GM12892 (cell line): ENCODE data around the gene PHAF1.

Experiments
- DNase-seq: peaks from one replicate; pipeline ENCODE4 v3.0.0; 2011; ENCODE audit not compliant: insufficient read length
- FAIRE-seq: peaks from 2 replicates; lab custom pipeline; 2011; peaks lifted over from hg19 to GRCh38; lab: Jason Lieb, UNC
- POLR2A ChIP-seq: IDR thresholded peaks from 2 replicates; pipeline ENCODE4 v1.6.1; 2011; ENCODE audit warnings: low read depth, low read length, control low read depth
- POLR2AphosphoS5 ChIP-seq: IDR thresholded peaks from 2 replicates; pipeline ENCODE4 v1.6.1; 2011; ENCODE audit warnings: low read depth, low read length, control low read depth
- TAF1 ChIP-seq: IDR thresholded peaks from 2 replicates; pipeline ENCODE4 v1.6.1; 2011; ENCODE audit warnings: low read depth, mild to moderate bottlenecking, control low read depth, low read length, borderline replicate concordance

The PHAF1 gene

DNA sequence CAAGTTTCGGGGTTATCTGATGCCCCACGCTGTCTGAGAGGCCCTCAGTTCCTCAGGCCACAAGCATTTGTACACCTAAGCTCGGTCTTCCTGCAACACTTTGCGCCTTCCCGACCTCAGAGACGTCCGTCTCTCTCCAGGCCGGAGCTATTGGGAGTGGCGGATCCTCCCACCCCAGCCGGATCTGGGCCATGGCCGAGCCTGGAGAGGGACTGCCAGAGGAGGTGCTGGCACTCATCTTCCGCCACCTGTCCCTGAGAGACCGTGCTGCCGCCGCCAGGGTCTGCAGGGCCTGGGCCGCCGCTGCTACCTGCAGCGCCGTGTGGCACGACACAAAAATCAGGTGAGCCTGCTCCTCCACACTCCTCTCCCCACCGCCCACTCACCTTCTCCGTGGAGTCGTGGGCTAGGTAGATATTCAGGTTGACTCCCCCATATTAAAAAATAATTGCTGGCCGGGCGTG, 51.9 kb downstream of the PHAF1 start:
- FAIRE-seq = no peak

DNA sequence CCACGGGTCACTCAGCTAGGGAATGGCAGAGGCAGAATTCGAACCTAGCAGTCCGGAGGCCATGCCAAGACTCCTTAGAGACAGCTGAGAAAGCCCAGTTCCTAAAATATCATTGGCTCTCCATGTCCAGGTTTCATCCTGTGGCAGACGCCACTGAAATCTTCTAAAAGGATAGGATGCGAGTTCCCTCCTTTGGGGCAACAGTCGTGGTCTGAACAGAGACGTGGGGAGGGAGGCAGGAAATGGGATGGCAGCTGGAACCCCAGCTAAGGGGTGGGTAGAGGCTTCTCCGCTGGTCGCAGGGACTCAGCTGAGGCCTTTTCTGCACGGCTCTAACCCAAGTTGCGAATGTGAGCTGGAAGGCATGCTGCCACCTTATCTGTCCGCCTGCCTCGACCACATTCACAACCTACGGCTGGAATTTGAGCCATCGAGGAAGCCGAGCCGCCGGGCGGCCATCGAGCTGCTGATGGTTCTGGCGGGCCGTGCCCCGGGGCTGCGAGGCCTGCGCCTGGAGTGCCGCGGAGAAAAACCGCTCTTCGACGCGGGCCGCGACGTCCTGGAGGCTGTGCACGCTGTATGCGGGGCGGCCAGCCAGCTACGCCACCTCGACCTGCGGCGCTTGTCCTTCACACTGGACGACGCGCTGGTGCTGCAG, 52.9 kb downstream of the PHAF1 start:
- no peak for TF ChIP-seq POLR2A
- TF ChIP-seq TAF1 = no peak
- TF ChIP-seq POLR2AphosphoS5 = no peak
- FAIRE-seq = no peak
- DNase-seq = no peak

More for the DNA sequence above, 51.9 kb downstream of the PHAF1 start:
- TF ChIP-seq POLR2A (no peak), TAF1 (no peak), POLR2AphosphoS5 (no peak)
- DNase-seq = no peak

DNA sequence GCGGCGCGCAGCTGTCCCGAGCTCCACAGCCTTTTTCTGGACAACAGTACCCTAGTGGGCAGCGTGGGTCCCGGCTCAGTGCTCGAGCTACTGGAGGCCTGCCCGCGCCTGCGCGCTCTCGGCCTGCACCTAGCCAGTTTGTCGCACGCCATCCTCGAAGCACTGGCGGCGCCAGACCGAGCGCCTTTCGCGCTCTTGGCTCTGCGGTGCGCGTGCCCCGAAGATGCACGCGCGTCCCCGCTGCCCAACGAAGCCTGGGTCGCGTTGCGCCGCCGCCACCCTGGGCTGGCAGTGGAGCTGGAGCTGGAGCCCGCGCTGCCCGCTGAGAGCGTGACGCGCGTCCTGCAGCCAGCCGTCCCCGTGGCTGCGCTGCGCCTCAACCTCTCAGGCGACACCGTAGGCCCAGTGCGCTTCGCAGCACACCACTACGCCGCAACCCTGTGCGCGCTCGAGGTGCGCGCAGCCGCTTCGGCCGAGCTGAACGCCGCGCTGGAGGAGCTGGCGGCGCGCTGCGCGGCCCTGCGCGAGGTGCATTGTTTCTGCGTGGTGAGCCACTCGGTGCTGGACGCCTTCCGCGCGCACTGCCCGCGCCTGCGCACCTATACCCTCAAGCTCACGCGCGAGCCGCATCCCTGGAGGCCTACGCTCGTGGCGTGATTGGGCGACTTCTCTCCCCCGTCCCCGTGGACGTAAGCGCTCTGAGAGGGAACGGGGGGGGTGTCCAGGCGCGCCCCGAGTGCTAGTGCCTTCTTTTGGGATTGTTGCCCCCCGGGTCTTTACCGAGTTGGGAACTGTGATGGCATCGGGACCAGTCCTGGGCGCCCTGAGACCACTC, 53.6 kb downstream of the PHAF1 start:
- DNase-seq = no peak
- FAIRE-seq = peak; percentile 80
- TF ChIP-seq TAF1 (no peak), POLR2A (no peak; the same call in 1 of the 2 replicates), POLR2AphosphoS5 (no peak)

DNA sequence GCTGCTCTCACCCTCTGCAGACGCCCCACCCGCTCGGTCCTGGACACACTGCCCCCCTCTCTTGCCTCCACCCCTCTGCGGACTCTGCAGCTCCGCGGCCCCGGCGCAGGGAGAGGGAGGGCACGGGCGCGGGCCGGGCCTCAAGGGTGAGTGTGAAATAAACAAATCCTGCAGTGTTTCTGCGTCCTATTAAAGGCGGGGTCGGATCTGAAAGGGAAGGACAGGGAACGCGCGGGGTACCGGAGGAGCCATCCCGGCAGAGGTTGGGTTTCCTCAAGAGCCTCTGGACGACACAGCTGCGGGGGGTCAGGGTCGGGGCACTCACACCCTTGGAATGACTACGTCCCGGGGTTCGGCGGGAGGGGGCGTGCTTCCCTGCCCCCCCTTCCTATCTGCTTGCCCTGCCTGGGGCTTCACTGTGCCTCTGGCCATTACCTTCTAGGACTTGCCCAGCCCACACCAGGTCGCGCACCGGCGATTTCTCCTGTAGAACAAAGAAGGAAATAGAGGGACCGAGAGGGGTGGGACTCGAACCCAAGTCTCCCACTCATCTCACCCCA, 54.3 kb downstream of the PHAF1 start:
- TF ChIP-seq TAF1 (no peak), POLR2A (no peak), POLR2AphosphoS5 (no peak)
- DNase-seq = no peak
- peak; percentile 33 for FAIRE-seq

DNA sequence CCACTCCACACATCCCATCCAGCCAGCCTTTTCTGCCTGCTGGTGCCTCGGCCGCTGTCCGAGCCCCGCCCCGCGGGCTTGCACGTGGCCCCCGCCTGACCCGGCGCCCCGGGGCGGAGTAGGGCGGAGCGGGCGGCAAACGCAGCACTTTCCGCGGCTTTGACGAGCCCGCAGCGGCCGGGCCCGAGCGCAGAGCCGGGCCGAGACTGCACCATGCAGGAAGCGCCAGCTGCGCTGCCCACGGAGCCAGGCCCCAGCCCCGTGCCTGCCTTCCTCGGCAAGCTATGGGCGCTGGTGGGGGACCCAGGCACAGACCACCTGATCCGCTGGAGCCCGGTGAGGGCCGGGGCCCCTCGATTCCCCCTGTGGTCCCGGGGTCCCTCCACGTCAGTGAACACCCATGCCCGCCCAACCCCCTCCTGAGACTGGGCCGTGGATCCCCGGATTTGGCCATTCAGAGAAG, 54.9 kb downstream of the PHAF1 start, which contains the start of gene HSF4:
Gene HSF4 (plus strand): TSS at position 147 of the 463 bp plus-strand sequence. CDS start 67 bp downstream, at position 214.
- FAIRE-seq (peak; percentile 46), DNase-seq (no peak)
- no peak for TF ChIP-seq POLR2A
- TF ChIP-seq POLR2AphosphoS5 = no peak
- no peak for TF ChIP-seq TAF1

DNA sequence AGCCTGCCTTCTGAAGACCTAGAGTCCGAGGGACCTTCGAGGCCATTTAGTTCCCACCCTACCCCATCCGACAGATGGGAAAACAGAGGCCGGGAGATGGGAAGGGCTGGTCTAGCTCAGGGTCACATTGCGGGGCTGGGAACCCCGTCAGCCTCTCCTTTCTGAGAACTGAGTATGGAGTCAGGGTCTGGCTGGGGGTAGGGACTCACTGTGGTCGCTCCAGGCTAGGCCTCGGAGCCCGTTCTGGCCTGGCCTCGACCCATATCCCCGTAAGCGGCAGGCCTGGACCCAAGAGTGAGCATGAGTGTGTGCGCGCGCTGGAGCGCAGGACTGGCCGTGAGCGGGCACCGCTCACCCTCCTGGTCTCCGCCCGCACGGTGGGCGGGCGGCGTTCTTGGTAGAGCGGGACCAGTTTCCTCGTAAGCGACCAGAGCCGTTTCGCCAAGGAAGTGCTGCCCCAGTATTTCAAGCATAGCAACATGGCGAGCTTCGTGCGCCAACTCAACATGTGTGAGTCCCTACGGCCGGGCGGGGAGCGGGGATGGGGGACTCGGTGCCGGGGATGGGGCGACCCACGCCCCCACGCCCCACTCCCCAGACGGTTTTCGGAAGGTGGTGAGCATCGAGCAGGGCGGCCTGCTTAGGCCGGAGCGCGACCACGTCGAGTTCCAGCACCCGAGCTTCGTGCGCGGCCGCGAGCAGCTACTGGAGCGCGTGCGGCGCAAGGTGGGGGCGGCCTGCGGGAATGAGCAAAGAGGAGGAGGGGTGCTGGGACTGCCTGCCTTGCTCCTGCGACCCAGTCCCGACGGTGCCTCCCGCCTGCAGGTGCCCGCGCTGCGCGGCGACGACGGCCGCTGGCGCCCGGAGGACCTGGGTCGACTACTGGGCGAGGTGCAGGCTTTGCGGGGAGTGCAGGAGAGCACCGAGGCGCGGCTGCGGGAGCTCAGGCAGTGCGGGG, 55.7 kb downstream of the PHAF1 start:
- TF ChIP-seq POLR2AphosphoS5 = no peak
- no peak for TF ChIP-seq POLR2A
- no peak for TF ChIP-seq TAF1
- peak; percentile 75 for FAIRE-seq
- DNase-seq = no peak

DNA sequence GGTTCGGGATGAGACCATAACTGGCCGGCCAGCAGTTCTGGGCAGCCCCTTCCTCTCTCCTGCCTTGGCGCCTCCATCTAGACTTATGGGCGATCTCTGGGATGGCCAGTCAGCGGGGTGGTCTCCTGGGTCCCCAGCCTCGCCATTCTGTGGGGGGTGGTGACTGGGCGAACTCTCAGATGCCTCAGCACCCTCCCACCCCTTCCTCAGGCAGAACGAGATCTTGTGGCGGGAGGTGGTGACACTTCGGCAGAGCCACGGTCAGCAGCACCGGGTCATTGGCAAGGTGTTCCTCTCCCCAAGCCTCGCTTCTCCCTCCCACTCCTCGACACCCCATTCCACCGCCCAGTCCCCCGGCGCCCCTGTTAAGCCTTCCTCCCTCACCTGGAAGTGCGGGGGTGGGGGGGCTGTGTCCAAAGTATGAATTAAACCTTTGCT, 56.4 kb downstream of the PHAF1 start:
- TF ChIP-seq POLR2AphosphoS5 = no peak
- TF ChIP-seq POLR2A = no peak
- TF ChIP-seq TAF1 = no peak
- FAIRE-seq (no peak), DNase-seq (no peak)

DNA sequence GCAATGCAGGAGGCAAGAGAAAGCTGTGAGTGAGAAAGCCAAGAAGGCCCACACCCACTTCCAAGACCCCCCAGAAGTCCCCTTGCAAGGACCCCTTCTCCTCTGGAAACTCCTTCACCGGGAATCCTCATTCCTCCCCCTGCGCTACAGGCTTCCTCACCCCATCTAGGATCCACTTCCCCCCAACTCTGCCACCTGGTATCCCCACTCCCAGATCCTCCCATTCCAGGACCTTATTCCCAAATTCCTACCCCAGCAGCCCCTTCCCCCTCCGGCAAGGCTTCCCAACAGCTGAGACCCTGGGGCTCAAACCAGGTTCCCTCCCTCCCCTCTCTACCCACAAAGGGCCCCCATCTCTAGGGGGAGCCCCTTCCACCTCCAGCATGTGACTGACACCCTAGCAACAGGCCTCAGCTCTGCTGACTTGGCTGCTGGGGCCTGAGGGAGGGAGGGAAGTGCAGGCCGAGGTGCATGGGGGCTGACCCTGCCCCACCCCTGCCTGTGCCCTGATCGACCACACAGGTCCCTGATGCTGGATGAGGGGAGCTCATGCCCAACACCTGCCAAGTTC, 56.9 kb downstream of the PHAF1 start:
- FAIRE-seq (peak; percentile 56), DNase-seq (no peak)
- TF ChIP-seq TAF1 = no peak
- no peak for TF ChIP-seq POLR2A
- no peak for TF ChIP-seq POLR2AphosphoS5

DNA sequence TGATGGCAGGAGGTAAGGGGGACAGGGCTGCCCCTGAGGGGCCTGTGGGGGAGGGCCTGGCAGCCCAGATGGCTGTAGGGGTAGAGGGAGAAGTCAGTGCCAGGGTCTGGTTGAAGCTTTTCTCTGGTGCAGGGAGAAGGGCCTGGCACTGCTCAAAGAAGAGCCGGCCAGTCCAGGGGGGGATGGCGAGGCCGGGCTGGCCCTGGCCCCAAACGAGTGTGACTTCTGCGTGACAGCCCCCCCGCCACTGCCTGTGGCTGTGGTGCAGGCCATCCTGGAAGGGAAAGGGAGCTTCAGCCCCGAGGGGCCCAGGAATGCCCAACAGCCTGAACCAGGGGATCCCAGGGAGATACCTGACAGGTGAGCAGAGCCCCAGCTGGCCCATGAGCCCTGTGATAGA, 57.8 kb downstream of the PHAF1 start:
- TF ChIP-seq POLR2AphosphoS5 (no peak), POLR2A (no peak), TAF1 (no peak)
- FAIRE-seq (no peak), DNase-seq (no peak)

DNA sequence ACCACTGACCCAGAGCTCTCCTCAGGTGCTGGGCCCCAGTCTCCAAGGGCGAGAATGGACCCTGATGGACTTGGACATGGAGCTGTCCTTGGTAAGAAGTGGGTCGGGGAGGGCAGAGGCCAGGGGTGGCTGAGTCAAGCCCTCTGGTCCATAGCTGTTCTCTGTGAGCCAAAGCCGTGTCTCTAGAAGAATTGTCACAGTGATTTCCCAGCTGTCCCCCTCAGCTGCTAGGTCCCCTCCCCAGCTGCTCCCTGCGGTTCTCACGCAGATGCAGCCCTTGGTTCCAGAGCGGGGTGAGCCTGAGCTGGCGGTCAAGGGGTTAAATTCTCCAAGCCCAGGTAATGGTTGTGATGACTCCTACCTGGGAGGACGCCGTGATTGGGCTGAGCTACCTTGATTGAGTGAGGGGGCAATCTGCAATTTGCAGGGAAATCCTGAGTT, 59.3 kb downstream of the PHAF1 start:
- DNase-seq (no peak), FAIRE-seq (no peak)
- TF ChIP-seq TAF1 (no peak), POLR2A (no peak), POLR2AphosphoS5 (no peak)
